ENCODE data around the gene XK.

- no peak for TF ChIP-seq EZH2 (IDR thresholded peaks at IDR 0.05; ENCODE audit: borderline replicate concordance, low read length)
- no peak for TF ChIP-seq CTCF (IDR thresholded peaks at IDR 0.05; ENCODE audit: low read length)
Measured at GRCh38 chrX:37779857-37780256, 94.3 kb downstream of the XK start, which contains the start of gene CYBB.
